Measurements from ENCODE around the gene HERPUD2.
"Not testable (repeated sequence)": the region's sequence is repeated elsewhere in the genome, so short reads cannot be mapped to it uniquely, and the experiment has no call there.

HERPUD2 gene

GRCh38 chr7:35599061-35599460 is 95.9 kb downstream of the HERPUD2 start:
- DNase-seq: no peak

- DNase-seq: no peak
Measured at GRCh38 chr7:35596061-35596460, 98.9 kb downstream of the HERPUD2 start.

DNA sequence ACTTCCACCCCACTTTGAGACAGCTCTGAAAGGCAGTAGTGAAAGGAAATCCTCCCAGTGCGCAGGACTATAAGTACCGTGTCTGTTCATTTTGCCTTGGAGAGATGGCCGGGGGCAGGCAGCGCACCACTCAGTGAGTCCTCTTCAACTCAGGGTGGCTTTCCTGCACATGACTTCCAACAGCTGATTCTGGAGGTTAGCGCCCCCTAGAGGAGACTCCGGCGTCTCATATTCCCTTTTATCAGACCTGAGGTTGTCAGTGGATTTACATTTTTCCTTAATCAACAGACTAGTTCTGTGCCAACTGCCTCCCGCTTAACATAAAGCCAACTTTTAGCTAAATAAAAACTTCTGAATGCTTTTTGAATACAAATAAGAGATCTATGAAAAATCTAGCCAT is 101.0 kb downstream of the HERPUD2 start:
- DNase-seq: no peak

DNA sequence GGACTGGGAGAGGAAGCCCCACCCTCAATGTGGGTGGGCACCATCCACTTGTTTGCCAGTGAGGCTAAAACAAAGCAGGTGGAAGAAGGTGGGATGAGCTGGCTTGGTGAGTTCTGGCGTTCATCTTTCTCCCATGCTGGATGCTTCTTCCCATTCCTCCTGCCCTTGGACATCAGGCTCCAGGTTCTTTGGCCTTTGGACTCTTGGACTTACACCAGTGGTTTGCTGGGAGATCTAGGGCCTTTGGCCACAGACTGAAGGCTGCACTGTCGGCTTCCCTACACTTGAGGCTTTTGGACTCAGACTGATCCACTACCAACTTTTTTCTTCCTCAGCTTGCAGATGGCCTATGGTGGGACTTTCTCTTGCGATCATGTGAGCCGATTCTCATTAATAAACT is 106.3 kb downstream of the HERPUD2 start:
- DNase-seq: no peak

- DNase-seq: no peak
Measured at GRCh38 chr7:35584990-35585389, 109.9 kb downstream of the HERPUD2 start.

DNA sequence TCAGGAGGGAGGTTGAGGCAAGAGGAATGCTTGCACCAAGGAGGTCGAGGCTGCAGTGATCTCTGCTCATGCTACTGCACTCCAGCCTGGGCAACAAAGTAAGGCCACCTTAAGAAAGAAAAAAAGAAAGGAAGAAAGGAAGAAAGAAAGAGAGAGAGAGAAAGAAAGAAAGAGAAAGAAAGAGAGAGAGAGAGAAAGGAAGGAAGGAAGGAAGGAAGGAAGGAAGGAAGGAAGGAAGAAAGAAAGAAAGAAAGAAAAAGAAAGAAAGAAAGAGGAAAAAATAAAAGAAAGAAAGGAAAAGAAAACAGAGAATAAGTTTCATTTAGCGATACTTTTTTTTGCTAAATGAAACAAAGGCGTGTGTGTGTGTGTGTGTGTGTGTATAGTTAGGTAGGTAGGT is 110.4 kb downstream of the HERPUD2 start:
- not testable (repeated sequence) for DNase-seq

All from NCI-H748 treated with DMSO at 0.1 percent for 48 hours (cell line).